Gastrocnemius medialis (tissue), 4 donors: Measurements from ENCODE around the gene SLC38A9. TPM values are rescaled to one million over a fixed set of nuclear protein-coding genes. Genes with fewer than 3 reads are reported as not detected.

Experiments used
- ATAC-seq, 2 donors: fragments of 150-250 bp; one replicate each; pipeline ENCODE4 v1.9.1; 2016
- DNase-seq, 2 donors: peaks; one replicate each; pipeline ENCODE4 v3.0.0-alpha.2; 2019
- H3K27ac ChIP-seq, 4 donors: fragments of 200-600 bp; sonication (generic); 1 replicate in 1 of 4; 2 replicates in 3 of 4; pipeline ENCODE4 v1.5.1; 2016 to 2018; ENCODE audit warnings: mild to moderate bottlenecking in 2 of 4, moderate library complexity in 1 of 4
- H3K27me3 ChIP-seq, 3 donors: fragments of 200-600 bp; sonication (generic) in 2 of 3; 1 replicate in 1 of 3; 2 replicates in 2 of 3; pipeline versions ENCODE4 v1.5.1 to v1.6.0; 2016 to 2019; ENCODE audit warnings: mild to moderate bottlenecking in 1 of 3, moderate library complexity in 1 of 3
- H3K36me3 ChIP-seq, 2 donors: fragments of 200-600 bp; sonication (generic) in 1 of 2; one replicate each; pipeline ENCODE4 v1.5.1; 2017 to 2018
- H3K4me1 ChIP-seq, 2 donors: fragments of 200-600 bp; sonication (generic) in 1 of 2; one replicate each; pipeline ENCODE4 v1.5.1; 2016 to 2017; ENCODE audit warnings: mild to moderate bottlenecking in 2 of 2
- H3K4me3 ChIP-seq, 4 donors: fragments of 200-600 bp; sonication (generic) in 3 of 4; 1 replicate in 1 of 4; 2 replicates in 3 of 4; pipeline ENCODE4 v1.5.1; 2016 to 2019; ENCODE audit warnings: mild to moderate bottlenecking in 2 of 4
- H3K9me3 ChIP-seq, 3 donors: fragments of 200-600 bp; sonication (generic) in 2 of 3; 1 replicate in 1 of 3; 2 replicates in 2 of 3; pipeline ENCODE4 v1.5.1; 2016 to 2019
- CTCF ChIP-seq, 5 experiments: fragments of 450-650 bp in 3 of 5; fragments of 200-600 bp in 2 of 5; sonication (generic) in 2 of 5; IDR thresholded peaks in 4 of 5; conservative IDR thresholded peaks in 1 of 5; 1 replicate in 4 of 5; 2 replicates in 1 of 5; pipeline ENCODE4 v1.5.1; 2016 to 2019; ENCODE audit warnings: antibody characterized with exemption in 5 of 5, mild to moderate bottlenecking in 3 of 5, moderate library complexity in 3 of 5
- POLR2A ChIP-seq, 2 donors: fragments of 450-650 bp; IDR thresholded peaks; one replicate each; pipeline ENCODE4 v1.6.1; 2017; ENCODE audit warnings: antibody characterized with exemption in 2 of 2, mild to moderate bottlenecking in 2 of 2, moderate library complexity in 2 of 2
- in situ Hi-C, 4 donors: fragments of 200-750 bp; cut with MboI; loops; one replicate each; pipeline versions ENCODE4 v1.15.0 to v1.8.0; 2017; ENCODE audit warnings: low sequenced_read_pairs in 4 of 4
- intact Hi-C: fragments of 100-400 bp; cut with DNase I; formaldehyde crosslinking; loops from one replicate; pipeline ENCODE4 v1.15.1; 2023; ENCODE audit warnings: low total_unique reads
- total RNA-seq, 4 donors: library from RNA; depleted of rRNA; stranded (reverse); fragments of >200 nt; gene quantifications; one replicate each; pipeline versions ENCODE4 v1.1.0 to v1.2.3, GENCODE V29; 2016

Gene SLC38A9
- total RNA-seq, 4 donors from 2014 or later = 5.4 to 11.9 (median 10.2) TPM

DNA sequence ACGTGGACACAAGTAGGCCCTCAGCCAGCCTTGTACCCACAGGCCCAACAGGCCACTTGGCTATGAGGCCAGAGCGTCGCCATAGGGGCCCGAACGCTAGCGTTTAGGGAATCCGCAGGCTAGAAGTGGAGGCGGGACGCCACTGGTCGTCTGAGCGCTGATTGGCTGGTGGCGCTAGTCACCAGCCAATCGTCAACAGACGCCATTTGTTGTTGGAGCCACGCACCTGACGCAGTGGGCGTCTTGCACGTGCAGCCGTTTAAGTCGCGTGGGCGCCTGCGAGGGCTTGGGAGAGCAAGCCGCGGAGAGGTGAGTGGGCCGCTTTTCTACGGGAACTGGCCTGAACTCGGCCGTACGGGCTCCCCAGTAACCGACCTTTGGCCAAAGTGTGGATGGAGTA, 25.7 kb upstream of the SLC38A9 start, which contains the start of gene DDX4:
DDX4 (plus strand) TSS at position 269 of the 400 bp plus-strand sequence. CDS start 903 bp downstream, outside the sequence.
- Histone ChIP-seq H3K4me1 (no peaks in the 10 kb centered on the region), H3K4me3 (no peak within 1 kb of the TSS), H3K27ac (no peak within 1 kb of the TSS), H3K27me3 (no peaks in the 10 kb centered on the region), H3K36me3 (no peaks in the 10 kb centered on the region), H3K9me3 (no peaks in the 10 kb centered on the region)
- DNase-seq = no peak
- no peak for TF ChIP-seq CTCF (IDR thresholded peaks at IDR 0.05 in 4 of 5, conservative IDR thresholded peaks at IDR 0.05 in 1 of 5)
- in situ Hi-C loops = no loop called here
- intact Hi-C loops = no loop called here
- no peak for ATAC-seq

- intact Hi-C loops = no loop called here
- in situ Hi-C loops = no loop called here
- H3K27ac ChIP-seq = no peak overlapping the region
- no peaks in the 10 kb centered on the region for H3K9me3 ChIP-seq
- H3K36me3 ChIP-seq = no peaks in the 10 kb centered on the region
- no peak overlapping the region for H3K4me3 ChIP-seq
- TF ChIP-seq CTCF (IDR thresholded peaks at IDR 0.05 in 4 of 5, conservative IDR thresholded peaks at IDR 0.05 in 1 of 5) (no peak), POLR2A (IDR thresholded peaks at IDR 0.05) (no peak)
- no peak for ATAC-seq
- DNase-seq = no peak
- H3K27me3 ChIP-seq = no peaks in the 10 kb centered on the region
- H3K4me1 ChIP-seq = no peaks in the 10 kb centered on the region
Measured at GRCh38 chr5:55734658-55735057, 22.5 kb upstream of the SLC38A9 start.

DNA sequence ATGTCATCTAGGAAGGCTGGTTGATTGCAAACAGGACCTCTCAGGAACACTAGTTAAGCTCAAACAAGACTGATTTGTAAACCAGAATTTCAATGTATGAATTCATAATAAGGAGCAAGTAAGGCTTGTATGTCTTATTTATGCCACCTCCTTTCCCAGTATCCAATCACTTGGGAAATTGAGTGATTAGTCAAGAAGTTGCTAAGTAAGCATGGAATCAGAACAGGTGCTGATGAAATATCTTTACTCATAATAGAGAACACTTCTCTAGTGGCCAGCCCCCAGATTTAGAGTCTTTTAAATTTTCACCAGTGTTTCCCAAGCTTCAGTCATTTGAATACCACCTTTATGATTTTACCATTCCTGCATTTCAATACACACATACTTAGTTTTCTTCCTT, 20.5 kb upstream of the SLC38A9 start:
- H3K36me3 ChIP-seq = no peaks in the 10 kb centered on the region
- TF ChIP-seq CTCF (IDR thresholded peaks at IDR 0.05 in 4 of 5, conservative IDR thresholded peaks at IDR 0.05 in 1 of 5) = no peak
- TF ChIP-seq POLR2A (IDR thresholded peaks at IDR 0.05) = no peak
- no peak overlapping the region for H3K27ac ChIP-seq
- DNase-seq (no peak), ATAC-seq (no peak)
- no peaks in the 10 kb centered on the region for H3K27me3 ChIP-seq
- intact Hi-C loops = no loop called here
- in situ Hi-C loops = no loop called here
- H3K4me1 ChIP-seq = no peaks in the 10 kb centered on the region
- no peak overlapping the region for H3K4me3 ChIP-seq
- H3K9me3 ChIP-seq = no peaks in the 10 kb centered on the region

- in situ Hi-C loops = no loop called here
- no peaks in the 10 kb centered on the region for H3K9me3 ChIP-seq
- ATAC-seq = no peak
Measured at GRCh38 chr5:55731848-55732247, 19.7 kb upstream of the SLC38A9 start.

More at GRCh38 chr5:55731848-55732247, 19.7 kb upstream of the SLC38A9 start:
- no peaks in the 10 kb centered on the region for H3K36me3 ChIP-seq
- no peaks in the 10 kb centered on the region for H3K27me3 ChIP-seq
- H3K27ac ChIP-seq = no peak overlapping the region
- TF ChIP-seq POLR2A (IDR thresholded peaks at IDR 0.05) (no peak), CTCF (IDR thresholded peaks at IDR 0.05 in 4 of 5, conservative IDR thresholded peaks at IDR 0.05 in 1 of 5) (no peak)
- no peak overlapping the region for H3K4me3 ChIP-seq
- H3K4me1 ChIP-seq = no peaks in the 10 kb centered on the region
- intact Hi-C loops = no loop called here
- DNase-seq = no peak
